GM23338 (cell line): Measurements from ENCODE around the gene UBE3B. TPM values are rescaled to one million over a fixed set of nuclear protein-coding genes. Genes with fewer than 3 reads are reported as not detected.
A peak's percentile ranks its signal among the peaks of the same experiment; 100 is the strongest.

Experiments used
- ATAC-seq: fragments of 200-7000 bp; cut with Tn5 transposase; 3 replicates; pipeline ENCODE4 v1.9.1; 2020
- DNase-seq: peaks from one replicate; pipeline ENCODE4 v3.0.0-alpha.2; 2015; ENCODE audit warnings: low spot score
- H2AFZ ChIP-seq: fragments of 200-600 bp; sonication (generic); 2 replicates; pipeline ENCODE4 v1.8.0; 2016; ENCODE audit warnings: antibody characterized with exemption, mild to moderate bottlenecking, moderate library complexity
- H3F3A ChIP-seq: fragments of 200-600 bp; sonication (generic); replicated peaks from 2 replicates; pipeline ENCODE4 v1.8.0; 2017; ENCODE audit warnings: antibody characterized with exemption, mixed run types, low read depth
- H3K27ac ChIP-seq: fragments of 200-600 bp; sonication (generic); 2 replicates; pipeline ENCODE4 v1.6.1; 2016; ENCODE audit warnings: low read depth
- H3K27me3 ChIP-seq: fragments of 200-600 bp; sonication (generic); 2 replicates; pipeline ENCODE4 v1.8.0; 2016; ENCODE audit warnings: mild to moderate bottlenecking, mixed run types, moderate library complexity; ENCODE audit not compliant: insufficient read depth
- H3K36me3 ChIP-seq: fragments of 200-600 bp; sonication (generic); 2 replicates; pipeline ENCODE4 v1.8.0; 2016; ENCODE audit warnings: mild to moderate bottlenecking; ENCODE audit not compliant: insufficient read depth
- H3K4me1 ChIP-seq: fragments of 200-600 bp; sonication (generic); 2 replicates; pipeline ENCODE4 v1.8.0; 2016; ENCODE audit warnings: mild to moderate bottlenecking, moderate library complexity; ENCODE audit not compliant: insufficient read depth
- H3K4me2 ChIP-seq: fragments of 200-600 bp; sonication (generic); 2 replicates; pipeline ENCODE4 v1.7.1; 2017; ENCODE audit warnings: mixed run types
- H3K4me3 ChIP-seq: fragments of 200-600 bp; sonication (generic); 2 replicates; pipeline ENCODE4 v1.6.1; 2016; ENCODE audit warnings: mixed run types
- H3K79me2 ChIP-seq: fragments of 200-600 bp; sonication (generic); replicated peaks from 2 replicates; pipeline ENCODE4 v1.8.0; 2017; ENCODE audit warnings: mild to moderate bottlenecking; ENCODE audit not compliant: insufficient read depth
- H3K9me2 ChIP-seq: fragments of 200-600 bp; sonication (generic); 2 replicates; pipeline ENCODE4 v1.8.0; 2017; ENCODE audit not compliant: insufficient read depth
- H4K20me1 ChIP-seq: fragments of 200-600 bp; sonication (generic); replicated peaks from 2 replicates; pipeline ENCODE4 v1.8.0; 2017; ENCODE audit warnings: mild to moderate bottlenecking; ENCODE audit not compliant: insufficient read depth
- H3K27ac Mint-ChIP-seq: 2 replicates; pipeline ENCODE4 v1.8.0; 2020; ENCODE audit warnings: inconsistent platforms, mild to moderate bottlenecking, moderate library complexity, mixed read lengths
- H3K27me3 Mint-ChIP-seq: 3 replicates; pipeline ENCODE4 v1.8.0; 2022; ENCODE audit warnings: low read depth, mild to moderate bottlenecking, moderate library complexity, mixed read lengths, inconsistent platforms; ENCODE audit not compliant: insufficient read depth, poor library complexity
- H3K36me3 Mint-ChIP-seq: 3 replicates; pipeline ENCODE4 v1.8.0; 2021; ENCODE audit warnings: low read depth, mild to moderate bottlenecking, inconsistent platforms, moderate library complexity, mixed read lengths
- H3K4me1 Mint-ChIP-seq: 3 replicates; pipeline ENCODE4 v1.8.0; 2020; ENCODE audit warnings: mild to moderate bottlenecking, inconsistent platforms, mixed read lengths
- H3K4me3 Mint-ChIP-seq: 3 replicates; pipeline ENCODE4 v1.8.0; 2021; ENCODE audit warnings: moderate library complexity, mild to moderate bottlenecking, inconsistent platforms, mixed read lengths
- H3K9me3 Mint-ChIP-seq: 3 replicates; pipeline ENCODE4 v1.8.0; 2020; ENCODE audit warnings: moderate library complexity, mild to moderate bottlenecking, inconsistent platforms, mixed read lengths
- CREB1 ChIP-seq: fragments of 250-450 bp; sonication (Bioruptor Pico); IDR thresholded peaks from 2 replicates; pipeline ENCODE4 v1.5.0; 2020; ENCODE audit warnings: low read depth, mild to moderate bottlenecking, moderate library complexity
- CTCF ChIP-seq, 2 experiments: fragments of 200-600 bp in 1 of 2; sonication (generic) in 1 of 2; conservative IDR thresholded peaks; 2 replicates each; pipeline versions ENCODE4 v1.5.1 to v1.6.1; 2016 to 2017; ENCODE audit warnings: antibody characterized with exemption in 2 of 2, low read depth in 2 of 2, mild to moderate bottlenecking in 2 of 2, moderate library complexity in 1 of 2
- EZH2 ChIP-seq: fragments of 200-600 bp; sonication (generic); IDR thresholded peaks from one replicate; pipeline ENCODE4 v1.8.0; 2017; ENCODE audit warnings: antibody characterized with exemption, mild to moderate bottlenecking, low read depth; ENCODE audit not compliant: unreplicated experiment
- EZH2phosphoT487 ChIP-seq: fragments of 200-600 bp; sonication (generic); IDR thresholded peaks from one replicate; pipeline ENCODE4 v1.8.1; 2018; ENCODE audit warnings: antibody characterized with exemption; ENCODE audit not compliant: unreplicated experiment
- JUNB ChIP-seq: IDR thresholded peaks from one replicate; pipeline ENCODE4 v1.6.1; 2016; ENCODE audit warnings: antibody characterized with exemption; ENCODE audit not compliant: unreplicated experiment
- NANOG ChIP-seq: IDR thresholded peaks from 2 replicates; pipeline ENCODE4 v1.6.1; 2016; ENCODE audit warnings: antibody characterized with exemption, borderline replicate concordance
- POLR2AphosphoS5 ChIP-seq: IDR thresholded peaks from 2 replicates; pipeline ENCODE4 v1.6.1; 2016; ENCODE audit warnings: antibody characterized with exemption, low read depth
- ZNF114 ChIP-seq: fragments of 250-450 bp; sonication (Bioruptor Pico); IDR thresholded peaks from 2 replicates; pipeline ENCODE4 v1.5.0; 2020; ENCODE audit warnings: mild to moderate bottlenecking, moderate library complexity
- ZNF331 ChIP-seq: fragments of 250-450 bp; sonication (Bioruptor Pico); IDR thresholded peaks from 2 replicates; pipeline ENCODE4 v1.5.0; 2020; ENCODE audit warnings: low read depth, mild to moderate bottlenecking, moderate library complexity
- ZNF462 ChIP-seq: fragments of 250-450 bp; sonication (Bioruptor Pico); IDR thresholded peaks from 2 replicates; pipeline ENCODE4 v1.5.0; 2020; ENCODE audit warnings: mild to moderate bottlenecking, moderate library complexity
- polyA plus RNA-seq: library from polyadenylated mRNA; unstranded; fragments of >200 nt; fragmentation: Nextera tagmentation; extraction: Ambion mirVana; gene quantifications from 2 replicates; pipeline ENCODE4 v1.2.1, GENCODE V29; 2016
- total RNA-seq: library from RNA; depleted of rRNA; stranded (reverse); fragments of >200 nt; shearing (Covaris generic); gene quantifications from 2 replicates; pipeline ENCODE4 v1.2.3, GENCODE V29; 2014
- TF ChIP-seq, protein P1 (sequence below): IDR thresholded peaks from 2 replicates; pipeline ENCODE4 v1.6.1; 2016; ENCODE audit warnings: antibody characterized with exemption
- TF ChIP-seq, protein P2 (sequence below): IDR thresholded peaks from one replicate; pipeline ENCODE4 v1.6.1; 2018; ENCODE audit warnings: antibody characterized with exemption; ENCODE audit not compliant: unreplicated experiment

Gene UBE3B
- total and polyA plus RNA-seq, 2 experiments from 2014 or later, result 20.8 TPM

- TF ChIP-seq ZNF462 (CRISPR knock-in tag) (no peak), POLR2AphosphoS5 (peak; percentile 71)
These were observed 95.8 kb downstream of the UBE3B start, which contains the start of the genes MMAB and MVK (continued) for GRCh38 chr12:109573029-109573913.

DNA sequence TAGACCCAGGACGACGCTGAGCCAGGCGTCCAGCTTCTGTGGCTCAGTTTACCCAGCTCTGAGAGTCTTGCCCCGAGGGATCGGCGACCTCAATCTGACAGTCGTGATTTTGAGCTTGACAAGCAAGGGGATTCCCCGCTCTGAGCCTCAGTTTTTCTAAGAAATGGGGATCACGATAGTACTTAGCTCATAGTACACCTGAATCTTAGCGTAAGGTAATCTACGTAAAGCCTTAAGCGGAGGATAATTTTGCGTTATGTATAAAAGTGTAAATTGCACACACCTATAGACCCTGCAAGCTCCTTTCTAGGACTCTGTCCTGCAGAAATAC, 96.4 kb downstream of the UBE3B start:
- ATAC-seq (no peak), DNase-seq (no peak)
- Mint-ChIP-seq H3K4me1 (peaks cover 16% of the 10 kb centered on the region), H3K27me3 (peaks cover 9% of the 10 kb centered on the region), H3K36me3 (peaks cover 35% of the 10 kb centered on the region), H3K4me3 (peak overlapping the region; percentile 78), H3K9me3 (no peaks in the 10 kb centered on the region), H3K27ac (no peak overlapping the region)
- Histone ChIP-seq H3K4me2 (peak overlapping the region; percentile 95), H3F3A (no peaks in the 10 kb centered on the region), H3K27me3 (no peaks in the 10 kb centered on the region), H3K9me2 (peaks cover 5% of the 10 kb centered on the region; the same call in 1 of the 2 replicates), H3K79me2 (peaks cover 20% of the 10 kb centered on the region), H2AFZ (peak overlapping the region; percentile 58; the same call in 1 of the 2 replicates), H3K4me3 (peak overlapping the region; percentile 78), H3K4me1 (peaks cover 14% of the 10 kb centered on the region; the same call in 1 of the 2 replicates), H4K20me1 (no peaks in the 10 kb centered on the region), H3K36me3 (peaks cover 18% of the 10 kb centered on the region), H3K27ac (no peak overlapping the region)
- TF ChIP-seq NANOG (no peak), CTCF (conservative IDR thresholded peaks at IDR 0.05; ENCODE audit: low read depth in 2 of 2) (no peak), JUNB (no peak), EZH2 (no peak), ZNF331 (CRISPR knock-in tag) (no peak), ZNF114 (CRISPR knock-in tag) (no peak), EZH2phosphoT487 (no peak), POLR2AphosphoS5 (no peak), CREB1 (CRISPR knock-in tag) (no peak)
- TF ChIP-seq, protein P1, sequence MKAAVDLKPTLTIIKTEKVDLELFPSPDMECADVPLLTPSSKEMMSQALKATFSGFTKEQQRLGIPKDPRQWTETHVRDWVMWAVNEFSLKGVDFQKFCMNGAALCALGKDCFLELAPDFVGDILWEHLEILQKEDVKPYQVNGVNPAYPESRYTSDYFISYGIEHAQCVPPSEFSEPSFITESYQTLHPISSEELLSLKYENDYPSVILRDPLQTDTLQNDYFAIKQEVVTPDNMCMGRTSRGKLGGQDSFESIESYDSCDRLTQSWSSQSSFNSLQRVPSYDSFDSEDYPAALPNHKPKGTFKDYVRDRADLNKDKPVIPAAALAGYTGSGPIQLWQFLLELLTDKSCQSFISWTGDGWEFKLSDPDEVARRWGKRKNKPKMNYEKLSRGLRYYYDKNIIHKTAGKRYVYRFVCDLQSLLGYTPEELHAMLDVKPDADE, result no peak
- TF ChIP-seq, protein P2, sequence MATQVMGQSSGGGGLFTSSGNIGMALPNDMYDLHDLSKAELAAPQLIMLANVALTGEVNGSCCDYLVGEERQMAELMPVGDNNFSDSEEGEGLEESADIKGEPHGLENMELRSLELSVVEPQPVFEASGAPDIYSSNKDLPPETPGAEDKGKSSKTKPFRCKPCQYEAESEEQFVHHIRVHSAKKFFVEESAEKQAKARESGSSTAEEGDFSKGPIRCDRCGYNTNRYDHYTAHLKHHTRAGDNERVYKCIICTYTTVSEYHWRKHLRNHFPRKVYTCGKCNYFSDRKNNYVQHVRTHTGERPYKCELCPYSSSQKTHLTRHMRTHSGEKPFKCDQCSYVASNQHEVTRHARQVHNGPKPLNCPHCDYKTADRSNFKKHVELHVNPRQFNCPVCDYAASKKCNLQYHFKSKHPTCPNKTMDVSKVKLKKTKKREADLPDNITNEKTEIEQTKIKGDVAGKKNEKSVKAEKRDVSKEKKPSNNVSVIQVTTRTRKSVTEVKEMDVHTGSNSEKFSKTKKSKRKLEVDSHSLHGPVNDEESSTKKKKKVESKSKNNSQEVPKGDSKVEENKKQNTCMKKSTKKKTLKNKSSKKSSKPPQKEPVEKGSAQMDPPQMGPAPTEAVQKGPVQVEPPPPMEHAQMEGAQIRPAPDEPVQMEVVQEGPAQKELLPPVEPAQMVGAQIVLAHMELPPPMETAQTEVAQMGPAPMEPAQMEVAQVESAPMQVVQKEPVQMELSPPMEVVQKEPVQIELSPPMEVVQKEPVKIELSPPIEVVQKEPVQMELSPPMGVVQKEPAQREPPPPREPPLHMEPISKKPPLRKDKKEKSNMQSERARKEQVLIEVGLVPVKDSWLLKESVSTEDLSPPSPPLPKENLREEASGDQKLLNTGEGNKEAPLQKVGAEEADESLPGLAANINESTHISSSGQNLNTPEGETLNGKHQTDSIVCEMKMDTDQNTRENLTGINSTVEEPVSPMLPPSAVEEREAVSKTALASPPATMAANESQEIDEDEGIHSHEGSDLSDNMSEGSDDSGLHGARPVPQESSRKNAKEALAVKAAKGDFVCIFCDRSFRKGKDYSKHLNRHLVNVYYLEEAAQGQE, result no peak
